Measurements from ENCODE around the gene SYT6.

SYT6 gene

DNA sequence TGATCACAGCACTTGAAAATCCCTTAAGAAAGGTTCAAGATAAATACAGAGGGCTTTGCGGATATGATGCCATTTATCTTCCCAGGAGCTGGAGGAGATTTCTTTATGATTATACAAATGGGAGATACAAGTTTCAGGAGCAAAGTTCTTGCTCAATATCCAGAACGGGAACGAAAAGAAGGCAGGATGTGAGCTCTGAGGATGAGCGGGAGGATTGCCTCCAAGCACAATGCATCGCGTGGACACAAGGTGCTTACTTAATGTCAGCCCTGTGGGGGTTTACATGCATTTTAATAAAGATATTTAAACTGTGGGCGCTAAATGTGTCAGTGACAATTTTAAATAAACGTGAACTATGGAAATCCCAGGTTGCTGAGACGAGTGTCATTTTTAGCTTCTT lies 59.0 kb downstream of the SYT6 start:
- no peak for DNase-seq

DNA sequence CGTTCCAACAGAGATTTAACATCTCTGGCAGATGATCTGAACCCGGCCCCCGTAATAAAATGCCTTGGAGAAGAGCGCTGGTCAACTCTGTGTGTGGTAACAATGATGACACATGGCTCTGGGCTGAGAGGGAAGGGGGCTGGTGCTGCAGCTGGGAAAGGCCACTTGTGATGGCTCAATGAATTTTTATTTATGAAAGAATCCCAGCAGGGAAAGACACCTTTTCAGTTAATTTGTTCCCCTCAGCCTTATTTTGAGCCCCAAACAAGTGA lies 59.4 kb downstream of the SYT6 start:
- DNase-seq: no peak

DNA sequence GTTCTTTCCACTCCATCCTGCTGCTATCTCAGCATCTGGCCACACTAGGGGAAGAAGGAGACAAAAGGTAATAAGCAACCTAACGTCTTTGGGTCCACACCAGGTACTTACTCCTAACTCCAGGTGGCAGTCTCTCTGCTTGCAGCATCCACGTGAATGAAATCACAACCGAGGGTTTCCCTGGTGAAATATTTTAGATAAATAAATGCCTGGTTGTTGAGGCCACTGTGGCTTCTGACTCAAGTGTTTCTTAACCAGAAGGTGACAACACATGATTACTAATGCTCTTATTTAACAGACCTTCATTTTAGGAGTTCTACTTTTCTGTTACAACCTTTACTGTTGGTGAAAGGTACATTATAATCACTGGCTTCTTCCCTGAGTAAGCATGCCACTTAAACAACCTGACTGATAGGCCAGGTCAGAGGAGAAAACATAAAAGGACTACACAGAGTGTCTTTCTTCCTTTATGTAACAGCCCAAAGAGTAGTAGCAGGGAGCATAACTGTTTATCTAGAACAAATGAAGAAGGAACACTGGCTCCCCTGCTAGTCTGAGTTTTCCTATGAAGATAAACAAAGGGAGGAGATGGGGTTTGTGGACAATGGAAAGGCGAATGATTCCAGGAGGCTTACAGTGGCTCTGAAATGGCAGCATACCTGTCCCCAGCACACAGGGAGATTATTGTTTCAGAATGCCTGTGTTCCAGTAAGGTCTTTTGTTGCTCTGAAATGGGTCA lies 59.9 kb downstream of the SYT6 start:
- no peak for DNase-seq

DNA sequence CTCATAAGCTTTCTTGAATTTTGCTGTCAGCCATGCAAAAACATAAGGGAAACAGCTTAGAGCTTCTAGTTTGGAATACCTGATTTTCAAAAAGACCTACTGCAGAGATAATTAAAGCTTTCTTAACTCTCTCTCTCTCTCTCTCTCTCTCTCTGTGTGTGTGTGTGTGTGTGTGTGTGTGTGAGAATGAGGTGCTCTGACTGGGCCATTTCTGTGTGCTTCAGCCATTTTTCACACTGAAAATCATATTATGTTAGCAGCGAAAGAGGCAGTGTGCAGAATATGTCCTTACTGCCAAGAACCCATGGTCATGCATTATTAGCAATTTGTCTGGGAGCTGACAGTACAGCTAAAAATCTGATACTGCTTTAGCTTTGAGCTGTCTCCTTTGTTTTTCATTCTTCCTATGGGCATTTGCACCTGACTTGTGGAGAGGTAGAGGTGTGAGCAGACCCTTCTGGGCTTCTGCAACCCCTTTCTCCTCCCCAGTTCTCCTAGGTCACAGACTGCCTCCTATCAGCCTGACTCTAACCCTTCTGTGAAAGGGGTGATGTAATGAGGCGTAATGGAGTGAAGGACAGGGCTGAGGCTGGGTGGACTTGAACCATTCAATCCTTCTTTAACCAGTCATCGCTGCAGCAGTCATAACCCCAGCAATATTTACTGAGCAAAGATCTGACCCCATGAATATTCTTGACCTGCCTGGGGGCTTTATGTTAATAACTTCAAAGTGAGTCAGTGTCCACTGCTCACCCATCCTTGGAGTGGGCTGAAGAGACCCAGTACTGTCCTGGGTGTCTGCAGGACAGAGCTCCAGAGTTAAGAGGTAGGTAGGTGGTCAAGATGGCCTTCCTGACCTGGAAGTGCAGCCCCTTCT lies 61.2 kb downstream of the SYT6 start:
- DNase-seq: no peak

DNA sequence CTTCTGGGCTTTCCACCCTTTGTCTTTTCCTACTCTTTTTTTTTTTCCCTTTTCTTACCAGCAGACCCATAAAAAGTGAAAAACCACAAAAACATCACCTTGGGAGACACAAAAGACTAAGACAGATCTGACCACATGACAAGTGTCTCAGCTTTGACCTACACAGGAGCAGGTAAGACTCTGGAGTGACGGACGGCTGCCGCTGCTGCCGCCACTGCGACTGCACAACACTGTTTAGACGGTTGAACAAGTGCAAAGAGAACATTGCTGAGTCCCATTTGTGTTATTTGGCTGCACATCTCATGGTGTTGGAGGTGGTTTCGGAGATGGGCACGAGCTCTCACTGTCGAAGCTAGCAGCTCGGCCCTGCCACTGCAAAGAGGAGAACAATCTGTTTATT lies 62.0 kb downstream of the SYT6 start:
- no peak for DNase-seq

DNA sequence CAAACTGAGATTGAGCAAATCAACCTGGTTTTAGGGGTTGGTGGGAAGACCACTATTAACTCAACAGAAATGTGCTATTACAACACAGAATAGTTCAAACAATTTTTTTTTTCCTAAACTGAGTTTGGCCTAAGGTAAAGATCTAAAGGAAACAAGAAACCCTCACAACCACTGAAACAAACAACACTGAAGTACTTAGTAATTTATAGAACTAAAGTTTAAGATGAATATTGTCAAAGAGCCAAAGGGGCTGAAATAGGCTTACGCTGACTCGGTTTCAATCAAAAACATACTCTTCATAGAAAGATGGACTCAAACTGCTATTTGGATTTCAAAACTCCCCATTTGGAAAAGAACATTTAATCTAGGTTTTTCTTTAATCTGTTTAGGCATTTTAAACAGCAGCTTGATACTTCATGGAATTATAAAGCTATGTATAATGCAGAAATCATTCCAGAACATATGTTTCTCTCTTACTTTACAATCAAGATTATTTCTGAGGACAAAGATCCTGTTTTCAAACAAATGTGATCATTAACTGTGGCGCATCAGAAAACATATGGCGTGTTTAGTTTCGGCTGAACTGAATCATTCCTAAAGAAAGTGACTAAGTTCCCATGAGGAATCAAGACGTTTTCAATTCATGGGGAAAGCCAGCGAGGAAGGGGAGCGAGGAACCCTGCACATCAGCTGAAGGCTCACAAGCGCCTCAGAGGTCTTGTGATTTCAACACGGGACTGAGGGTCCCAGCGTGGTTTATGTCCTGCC lies 62.7 kb downstream of the SYT6 start:
- no peak for DNase-seq

DNA sequence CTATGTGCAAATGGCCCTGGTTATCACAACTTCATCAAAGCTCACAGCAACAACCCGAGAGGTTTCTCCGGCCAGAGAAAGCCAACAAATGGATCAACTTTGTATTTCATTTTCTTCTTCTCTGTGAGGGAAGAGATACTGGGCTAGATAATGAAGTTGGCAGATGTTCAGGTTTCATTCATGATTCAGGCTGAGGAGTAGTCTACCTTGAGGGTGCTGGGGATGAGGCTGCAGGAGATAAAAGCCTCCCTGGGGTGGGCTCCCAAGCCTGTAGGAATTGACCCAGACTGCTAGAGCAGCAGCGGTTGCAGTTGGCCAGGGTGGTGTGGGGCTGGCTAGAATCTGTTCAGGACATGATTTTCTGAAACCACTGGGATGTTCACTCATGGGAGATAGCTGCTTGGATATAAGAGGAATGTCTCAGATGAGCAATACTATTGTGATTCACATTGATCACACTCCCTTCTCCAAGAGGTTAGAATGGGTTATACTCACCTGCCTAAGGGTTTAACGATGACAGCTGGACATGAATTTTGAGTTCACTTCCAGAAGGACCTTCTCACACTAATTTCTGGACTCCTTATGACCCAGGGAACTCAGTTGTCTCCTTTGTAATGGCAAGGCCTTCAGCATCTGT lies 64.0 kb downstream of the SYT6 start:
- DNase-seq: no peak

DNA sequence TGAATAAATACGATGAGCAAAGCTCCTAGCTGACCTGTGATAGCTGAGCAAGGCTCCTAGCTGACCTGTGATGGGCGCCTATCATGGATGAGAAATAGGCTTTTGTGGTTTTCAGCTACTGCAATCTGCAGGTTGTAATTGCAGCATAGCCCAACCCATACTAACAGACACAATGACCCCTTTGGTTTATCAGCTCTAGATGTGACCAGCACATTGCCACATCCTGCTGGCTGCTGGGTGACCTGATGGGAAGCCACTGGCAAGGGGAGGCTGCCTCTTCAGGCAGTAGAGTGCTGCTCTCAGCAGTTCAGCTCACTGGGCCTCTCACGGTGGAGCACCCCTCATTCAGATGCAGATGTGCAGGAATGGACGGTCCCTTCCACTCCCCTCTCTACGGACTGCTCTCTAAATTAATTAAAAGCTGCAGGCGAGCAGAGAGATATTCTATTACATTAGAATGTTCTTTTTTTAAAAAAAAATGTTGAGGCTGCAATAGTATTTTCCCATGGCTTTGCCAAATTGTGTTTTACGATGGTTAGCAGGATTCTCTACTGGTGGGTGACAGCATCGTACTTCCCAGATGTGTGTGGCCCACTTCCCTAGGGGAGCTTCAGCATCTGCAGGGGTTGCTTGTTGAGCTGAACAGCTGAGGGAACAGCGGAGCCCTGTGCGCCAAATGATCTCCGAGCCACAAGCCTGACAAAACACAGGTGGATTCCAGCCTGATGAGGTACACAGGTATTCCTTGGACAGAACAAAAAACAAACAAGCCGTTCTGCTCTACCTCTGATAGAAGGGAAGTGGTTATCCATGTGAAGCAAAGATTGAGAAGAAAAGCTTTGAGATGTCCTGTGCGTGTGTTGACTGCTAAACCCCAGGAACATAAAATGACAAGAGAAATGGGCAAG lies 65.0 kb downstream of the SYT6 start:
- no peak for DNase-seq

DNA sequence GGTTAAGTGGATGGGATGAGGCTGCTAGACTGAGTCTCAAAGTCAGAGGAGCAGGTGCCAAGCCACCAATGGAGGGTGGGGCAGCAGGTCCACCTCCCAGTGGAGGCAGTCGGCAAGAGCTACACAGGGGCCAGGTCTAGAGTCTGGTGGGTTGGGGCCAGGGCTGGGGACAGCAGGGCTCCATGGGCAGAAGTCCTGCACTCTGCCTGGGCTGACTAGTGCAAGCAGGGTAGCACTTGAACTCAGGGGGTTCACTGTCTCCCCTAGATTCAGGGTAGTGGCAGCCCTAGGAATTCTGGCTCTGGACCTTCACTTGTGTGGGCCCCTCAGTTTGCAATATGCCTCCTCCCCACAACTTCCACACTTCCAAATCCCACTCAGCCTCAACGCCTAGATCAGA lies 66.2 kb downstream of the SYT6 start:
- DNase-seq: no peak

DNA sequence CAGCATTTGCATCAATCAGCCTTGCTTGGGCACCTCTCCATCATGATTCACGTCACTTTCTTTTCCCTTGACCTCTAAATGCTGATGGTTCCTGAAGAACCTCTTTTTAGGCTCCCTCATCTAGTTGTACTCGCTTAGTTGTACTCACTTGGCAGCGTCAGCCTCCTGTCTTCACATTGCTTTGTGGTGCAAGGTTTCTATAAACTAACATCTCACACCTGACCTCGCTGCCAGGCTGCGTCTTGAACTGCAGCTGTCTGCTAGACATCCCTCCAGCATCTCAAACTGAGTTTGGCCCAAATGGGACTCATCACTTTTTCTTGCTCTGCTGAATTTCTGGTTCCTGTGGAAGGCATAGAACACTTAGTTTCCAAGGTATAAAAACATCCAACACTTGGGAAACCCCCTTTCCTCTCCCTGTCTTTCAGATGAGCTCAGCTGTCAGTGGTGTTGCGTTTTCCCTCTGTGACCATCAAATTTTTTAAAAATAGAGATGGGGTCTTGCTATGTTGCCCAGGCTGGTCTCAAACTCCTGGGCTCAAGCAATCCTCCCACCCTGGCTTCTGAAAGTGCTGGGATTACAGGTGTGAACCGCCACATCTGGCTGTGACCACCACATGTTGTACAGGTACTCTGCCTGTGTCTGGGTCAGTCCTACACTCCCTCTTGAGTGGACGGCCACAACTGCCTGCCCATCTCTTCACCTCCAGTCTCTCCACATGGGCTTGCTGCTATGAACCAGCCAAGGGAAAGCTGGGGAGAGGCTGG lies 66.9 kb downstream of the SYT6 start:
- DNase-seq: no peak

DNA sequence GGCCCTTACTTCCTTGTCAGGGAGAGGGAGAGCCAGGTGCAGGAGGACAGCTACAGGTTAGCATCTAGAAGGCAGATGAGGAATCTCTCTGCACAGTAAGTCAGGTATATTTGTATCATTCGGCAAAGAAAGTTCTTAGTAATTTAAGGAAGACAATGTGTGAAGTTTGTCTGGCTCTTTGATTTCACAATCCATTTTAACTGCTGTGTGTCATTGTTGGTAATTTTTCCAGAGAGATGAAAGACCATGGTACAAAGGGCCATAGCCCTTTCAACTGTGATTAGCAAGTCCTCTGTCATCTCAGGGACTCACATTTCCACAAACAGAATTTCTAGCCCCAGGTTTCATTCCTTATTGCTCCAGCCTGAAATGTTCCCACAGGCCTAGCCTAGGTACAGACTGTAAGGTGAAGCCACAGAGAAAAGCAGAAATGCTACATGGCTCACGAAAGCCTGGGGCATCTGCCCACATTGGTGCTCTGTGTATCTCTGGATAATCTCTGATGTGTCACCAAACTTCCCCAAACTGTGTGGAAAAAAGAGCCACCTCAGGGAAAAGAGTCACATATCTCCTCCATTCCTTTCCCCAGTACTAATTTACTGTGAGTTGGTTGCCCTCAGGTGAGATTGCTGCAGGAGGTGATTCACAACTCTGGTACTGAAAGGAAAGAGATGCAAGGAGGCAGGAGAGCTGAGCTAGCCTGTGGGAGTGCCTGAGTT lies 70.6 kb downstream of the SYT6 start:
- DNase-seq: no peak

DNA sequence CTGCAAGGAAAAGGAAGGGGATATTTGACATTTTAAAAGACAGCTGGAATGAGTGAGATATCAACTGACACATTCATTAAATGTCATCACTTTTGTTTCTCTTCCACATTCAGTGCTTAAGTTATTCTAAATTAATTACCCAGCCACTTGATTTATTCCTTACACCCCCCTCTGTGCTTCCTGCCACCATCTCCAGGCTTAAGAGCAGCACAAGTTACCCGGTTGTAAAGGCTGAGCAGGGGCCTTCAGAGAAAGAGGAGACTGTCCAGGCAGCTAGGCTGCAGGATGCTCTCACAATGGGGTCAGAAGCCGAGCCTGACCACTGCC lies 71.4 kb downstream of the SYT6 start:
- no peak for DNase-seq

DNA sequence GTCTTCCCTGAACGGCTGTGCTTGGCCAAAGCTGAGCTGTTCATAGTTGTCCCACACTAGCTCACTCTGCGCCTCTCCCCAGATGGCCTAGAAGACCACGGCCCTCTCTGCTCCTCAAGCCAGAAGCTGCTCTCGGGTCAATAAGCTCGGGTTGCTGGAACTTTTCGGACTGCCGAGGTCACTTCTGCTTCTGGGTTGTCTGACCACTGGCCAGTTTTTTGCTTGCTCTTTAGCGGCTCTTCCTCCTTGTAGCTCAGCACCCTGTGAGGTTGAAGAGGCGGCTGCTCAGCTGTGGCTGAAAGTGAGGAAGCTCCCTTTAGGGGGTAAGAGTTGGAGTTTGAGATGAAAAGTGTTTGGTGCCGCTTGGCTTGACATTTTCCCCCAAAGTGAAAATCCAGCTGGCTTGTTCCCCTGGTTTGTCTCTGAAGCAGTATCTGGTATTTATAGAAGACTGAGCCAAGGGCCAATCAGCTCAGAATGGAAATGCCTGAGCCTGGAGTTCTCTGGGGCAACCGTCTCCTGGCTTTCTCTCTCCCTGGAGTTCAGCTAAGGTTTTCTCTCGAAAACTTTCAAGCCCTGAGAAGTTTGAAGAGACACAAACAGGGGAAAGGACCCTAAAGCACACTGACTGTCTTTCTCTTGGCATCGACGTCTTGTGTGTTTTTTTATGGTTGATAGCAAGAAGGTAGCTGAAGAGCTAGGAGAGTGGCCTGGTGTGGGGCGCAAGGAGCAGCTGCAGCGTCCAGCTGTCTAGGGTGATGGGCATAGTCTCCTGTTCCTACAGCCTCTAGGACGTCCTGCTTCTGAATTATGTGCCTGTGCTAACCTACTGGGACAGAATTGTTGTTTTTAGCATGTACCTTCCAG lies 72.0 kb downstream of the SYT6 start:
- DNase-seq: peak in 14 of 56 donors; percentile 2 to 36 (median 14)

DNA sequence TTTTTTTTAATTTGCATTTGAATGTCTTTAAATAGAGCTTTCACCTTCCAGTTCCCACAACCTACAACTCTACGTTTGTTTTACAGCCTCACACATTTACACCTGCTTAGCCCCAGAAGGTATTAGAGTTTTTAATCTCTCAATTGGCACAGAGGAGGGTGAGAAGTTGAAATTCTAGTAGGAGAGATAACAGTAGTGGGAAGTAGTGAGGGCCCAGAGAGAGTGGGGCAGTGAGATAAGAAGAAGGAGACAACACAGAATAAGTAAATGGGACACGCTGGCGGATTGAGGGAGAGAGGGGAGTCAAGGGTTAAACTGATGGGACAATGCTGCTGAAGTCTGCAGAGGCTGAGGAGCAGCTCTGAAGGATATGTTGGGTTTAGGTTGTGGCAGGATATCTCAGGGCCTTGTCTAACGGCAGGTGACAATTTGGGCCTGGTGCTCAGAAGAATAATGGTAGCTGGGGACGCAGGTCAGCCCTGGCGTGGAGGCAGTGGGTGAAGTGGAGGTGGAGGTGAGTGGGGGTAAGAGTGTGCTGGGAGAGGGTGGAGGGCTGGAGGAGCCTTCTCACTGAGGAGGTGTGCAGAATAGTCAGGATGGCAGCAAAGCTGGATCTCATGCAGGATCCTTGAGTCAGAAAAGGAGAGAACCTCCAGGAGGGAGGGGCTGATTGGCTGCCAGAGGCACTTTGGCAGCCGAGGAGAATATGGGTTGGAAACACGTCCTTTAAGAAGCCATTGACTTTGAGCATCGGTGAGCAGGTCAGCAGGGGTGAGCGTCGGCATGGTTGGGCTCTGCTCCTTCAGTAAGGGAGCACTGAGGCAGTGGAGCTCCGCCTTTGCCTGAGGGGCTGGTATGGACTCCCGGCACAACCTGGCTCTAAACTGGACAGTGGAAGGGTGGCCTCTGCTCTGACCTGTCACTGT lies 72.9 kb downstream of the SYT6 start:
- no peak for DNase-seq

DNA sequence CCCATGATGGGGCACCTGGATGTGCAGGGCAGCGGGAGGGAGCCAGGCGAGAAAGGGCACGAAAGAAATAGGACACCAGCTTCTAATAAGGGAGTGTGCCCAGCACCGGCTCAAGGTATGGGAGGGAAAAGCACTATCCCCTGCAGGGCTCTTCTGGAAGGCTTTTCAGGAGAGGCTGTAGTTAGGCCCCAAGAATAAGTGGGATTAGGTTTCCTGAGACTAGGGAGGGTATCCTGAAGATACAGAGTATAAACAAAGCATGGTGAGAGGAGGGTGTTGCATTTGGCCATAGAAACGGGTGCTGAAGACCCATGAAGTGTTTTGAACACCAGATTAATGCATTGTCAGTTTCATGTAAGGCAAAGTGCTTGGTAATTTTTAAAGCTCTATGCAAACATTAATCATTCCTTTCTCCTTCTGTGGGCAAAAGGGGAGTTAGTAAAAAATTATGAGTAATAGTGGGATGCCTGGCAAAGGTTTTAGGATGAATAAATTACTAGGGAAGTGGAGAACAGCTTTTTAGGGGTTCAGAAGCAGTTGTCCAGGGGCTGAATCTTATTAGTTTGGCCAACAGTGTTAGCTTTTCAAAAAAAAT lies 74.0 kb downstream of the SYT6 start:
- DNase-seq: no peak

DNA sequence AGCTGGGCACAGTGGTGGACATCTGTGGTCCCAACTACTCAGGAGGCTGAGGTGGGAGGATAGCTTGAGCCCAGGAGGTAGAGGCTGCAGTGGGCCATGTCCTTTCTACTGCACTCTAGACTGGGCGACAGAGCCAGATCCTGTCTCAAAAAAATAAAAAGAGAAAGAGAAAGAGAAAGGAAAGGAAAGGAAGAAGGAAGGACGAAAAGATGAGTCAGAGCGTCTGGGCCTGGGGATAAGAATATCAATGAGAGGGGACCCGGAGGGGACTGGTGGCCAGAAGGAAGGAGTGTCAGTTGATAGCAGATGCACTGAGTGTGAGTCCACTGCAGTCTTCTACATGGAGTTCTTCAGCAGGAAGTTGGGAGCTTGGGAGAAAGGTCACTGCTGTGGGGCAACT lies 75.6 kb downstream of the SYT6 start:
- DNase-seq: no peak

DNA sequence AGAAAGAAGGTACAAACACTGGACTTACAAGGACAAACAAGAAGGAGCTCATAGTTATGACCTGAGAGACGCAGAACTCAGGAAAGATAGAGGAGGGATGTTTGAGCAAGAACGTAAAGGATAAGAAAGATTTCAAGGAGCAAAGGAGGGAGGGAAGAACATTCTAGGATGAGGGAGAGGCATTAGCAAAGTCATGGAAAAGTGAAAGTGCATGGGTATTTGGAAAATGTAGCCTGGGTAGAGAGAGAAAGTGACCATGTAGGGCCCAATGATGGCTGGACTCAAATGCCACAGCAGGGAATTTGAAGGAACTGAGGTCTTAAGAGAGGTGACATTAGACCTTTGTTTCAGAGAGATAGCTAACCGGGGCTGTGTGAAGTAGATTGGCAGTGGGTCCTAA lies 76.5 kb downstream of the SYT6 start:
- no peak for DNase-seq

Measured in nucleus accumbens (tissue), 56 donors.